COLO829 (cell line): ENCODE measurements around the gene KCNAB1.

Experiments
- DNase-seq: peaks from one replicate; pipeline ENCODE4 v3.0.0; 2012; ENCODE audit warnings: low spot score

Gene KCNAB1

DNA sequence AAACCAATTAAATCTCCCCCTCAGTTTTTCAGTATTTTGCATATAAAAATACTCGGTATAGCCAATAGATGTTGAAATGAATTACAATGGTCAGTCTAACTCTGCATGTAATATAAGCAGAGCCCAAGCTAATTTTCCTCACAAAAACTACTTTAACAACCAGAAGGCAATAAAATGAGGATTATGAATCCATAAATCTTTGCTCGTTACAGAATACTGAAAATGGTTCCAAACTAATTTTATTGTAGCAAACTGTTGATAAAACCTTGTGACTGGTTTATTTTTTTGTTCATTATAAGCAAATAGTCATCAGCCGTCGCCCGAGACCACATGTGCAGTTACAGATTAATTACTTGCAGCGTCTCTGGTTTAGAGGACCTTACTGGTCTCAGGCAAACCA is 251.3 kb downstream of the KCNAB1 start:
- no peak for DNase-seq

DNA sequence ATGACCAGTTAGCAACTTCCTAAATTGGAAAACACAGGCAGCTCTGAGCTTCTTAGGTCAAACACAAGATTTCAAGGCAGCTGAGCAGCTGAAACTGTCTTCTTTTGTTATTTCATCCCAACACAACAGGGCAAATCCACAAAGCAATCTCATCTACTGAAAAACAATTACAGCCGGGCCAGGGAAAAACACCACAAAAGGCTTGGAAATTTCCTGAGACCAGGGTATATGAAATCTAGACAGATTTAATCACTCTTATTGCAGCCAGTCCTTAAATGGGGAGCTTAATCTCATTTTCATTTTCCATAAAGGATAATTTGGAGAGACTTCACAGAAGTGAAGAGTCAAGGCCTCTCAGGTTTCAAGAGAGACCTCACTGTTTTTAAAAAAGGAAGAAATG is 252.7 kb downstream of the KCNAB1 start:
- DNase-seq = no peak

DNA sequence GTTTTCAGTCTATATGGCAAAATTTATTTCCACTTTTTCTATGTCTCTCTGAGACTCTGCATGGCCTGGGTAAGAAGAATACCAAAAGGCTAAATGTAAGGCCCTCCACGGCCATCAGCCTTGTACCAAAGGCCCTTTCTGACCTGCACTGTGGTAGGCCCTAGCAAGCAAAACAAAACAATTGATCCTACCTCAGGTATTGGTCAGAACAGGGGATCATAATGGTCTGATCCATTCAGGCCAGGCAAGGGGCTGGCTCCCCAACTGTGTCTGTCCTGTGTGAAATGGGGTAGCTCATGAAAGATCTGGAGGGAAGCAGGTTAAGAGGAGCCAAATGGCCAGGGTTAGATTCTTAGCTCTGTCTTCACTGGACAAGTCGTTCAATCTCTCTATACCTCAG is 253.3 kb downstream of the KCNAB1 start:
- DNase-seq = no peak

DNA sequence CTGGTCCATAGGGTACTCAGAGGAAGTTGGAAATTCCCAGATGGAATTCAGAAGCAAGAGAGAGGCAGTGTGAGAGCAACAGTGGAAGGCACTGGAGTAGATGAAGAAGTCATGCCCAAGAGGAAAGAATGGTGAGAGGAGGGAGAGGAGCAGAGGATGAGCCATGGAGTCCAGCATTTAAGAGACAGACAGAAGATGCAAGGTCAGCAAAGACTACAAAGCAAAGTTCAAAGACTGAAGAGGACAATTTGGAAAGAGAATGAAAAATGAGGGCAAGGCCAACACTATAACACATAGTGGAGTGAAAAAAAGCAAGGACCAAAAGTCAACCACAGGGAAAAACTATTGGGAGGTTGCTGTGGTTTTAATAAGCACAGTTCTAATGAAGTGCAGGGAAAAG is 255.8 kb downstream of the KCNAB1 start:
- DNase-seq = no peak

DNA sequence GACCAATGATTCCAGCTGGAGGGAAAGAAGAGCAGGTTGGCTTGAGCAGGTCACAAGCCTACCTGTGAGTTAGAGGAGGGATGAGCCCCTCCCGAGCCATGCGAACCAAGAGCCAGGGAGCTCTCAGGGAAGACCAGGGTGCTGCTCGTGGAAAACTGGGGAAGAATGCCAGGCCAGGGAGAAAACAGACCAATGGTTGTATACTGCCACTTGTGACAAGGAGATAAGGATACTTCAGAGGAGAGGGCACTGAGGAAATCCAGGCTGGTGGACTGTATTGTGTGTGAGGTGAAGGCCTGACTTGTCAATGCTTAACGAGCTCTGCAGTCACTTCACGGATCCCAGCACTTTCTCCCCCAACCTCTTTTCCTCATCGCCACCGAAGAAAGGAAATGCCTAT is 256.9 kb downstream of the KCNAB1 start:
- DNase-seq = no peak

DNA sequence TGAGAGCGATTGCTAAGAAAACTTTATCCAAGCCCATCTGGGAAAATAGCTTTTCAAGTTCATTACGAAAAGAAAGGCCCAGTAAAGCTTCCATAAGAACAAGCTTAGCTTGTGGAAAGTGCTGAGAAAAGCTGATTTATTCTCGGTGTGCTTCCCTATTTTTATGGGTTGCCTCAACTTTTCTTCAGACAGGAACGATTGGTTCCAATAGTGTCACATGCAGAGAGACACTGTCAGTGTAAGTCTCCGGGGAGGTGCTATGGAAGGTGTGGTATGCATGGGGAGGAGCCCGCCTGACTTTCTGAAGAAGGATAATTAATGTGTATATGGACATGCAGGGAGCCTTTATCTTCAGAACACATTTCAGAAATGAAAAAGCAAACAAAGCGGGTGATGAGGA is 257.3 kb downstream of the KCNAB1 start:
- DNase-seq = no peak

DNA sequence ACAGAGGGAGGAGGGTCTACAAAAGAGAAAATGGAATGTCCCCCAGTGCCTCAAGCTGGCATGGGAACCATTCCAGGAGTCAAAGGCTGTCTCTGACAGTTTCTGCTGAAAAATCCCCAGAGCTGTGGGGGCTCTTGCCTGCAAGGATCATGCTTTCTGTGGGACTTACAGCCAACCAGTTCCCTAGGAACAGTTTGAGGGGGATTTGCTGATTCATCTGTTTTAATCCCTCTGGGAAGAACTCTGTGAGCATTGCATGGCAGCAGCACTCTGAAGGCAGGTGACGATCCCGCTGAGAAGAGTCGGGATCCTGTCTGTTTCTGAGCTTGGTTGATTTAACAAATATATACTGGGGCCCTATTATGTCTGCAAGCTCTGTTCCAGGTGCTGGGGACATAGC is 258.5 kb downstream of the KCNAB1 start:
- no peak for DNase-seq

DNA sequence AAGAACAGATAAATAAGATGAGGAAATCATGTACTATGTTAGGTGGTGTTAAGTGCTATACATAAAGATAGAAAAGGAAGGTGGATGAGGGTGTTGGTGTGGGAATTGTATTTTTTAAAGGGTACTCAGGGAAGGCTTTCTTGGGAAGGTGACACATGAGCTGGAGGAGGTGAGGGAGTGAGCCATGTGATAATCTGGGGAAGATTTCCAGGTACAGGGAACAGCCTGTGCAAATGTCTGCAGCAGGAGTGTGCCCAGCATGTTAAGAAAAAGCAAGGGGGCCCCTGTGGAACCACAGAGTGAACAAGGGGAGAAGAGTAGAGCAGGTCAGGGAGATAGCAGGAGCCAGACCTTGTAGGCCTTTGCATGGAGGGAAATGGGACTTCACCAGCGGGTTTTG is 258.9 kb downstream of the KCNAB1 start:
- DNase-seq = no peak

DNA sequence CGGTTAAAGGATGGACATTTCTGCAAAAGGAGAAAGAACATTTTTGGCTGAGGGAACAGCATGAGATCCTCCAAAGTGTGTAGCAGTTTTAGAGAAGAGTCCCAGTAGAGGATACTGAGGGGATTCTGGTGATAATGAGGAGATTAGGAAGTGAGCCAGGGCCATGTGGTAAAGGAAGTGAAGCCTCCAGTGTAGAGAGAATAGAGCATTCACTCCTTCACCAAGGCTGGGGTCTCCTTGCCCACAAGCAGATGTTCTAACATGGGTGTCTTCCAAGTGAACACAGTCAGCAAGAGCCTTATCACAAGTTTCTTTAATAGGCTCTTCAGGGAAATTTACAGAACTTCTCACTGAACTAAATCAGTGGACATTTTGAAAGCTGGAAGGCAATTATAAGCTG is 260.9 kb downstream of the KCNAB1 start:
- no peak for DNase-seq

DNA sequence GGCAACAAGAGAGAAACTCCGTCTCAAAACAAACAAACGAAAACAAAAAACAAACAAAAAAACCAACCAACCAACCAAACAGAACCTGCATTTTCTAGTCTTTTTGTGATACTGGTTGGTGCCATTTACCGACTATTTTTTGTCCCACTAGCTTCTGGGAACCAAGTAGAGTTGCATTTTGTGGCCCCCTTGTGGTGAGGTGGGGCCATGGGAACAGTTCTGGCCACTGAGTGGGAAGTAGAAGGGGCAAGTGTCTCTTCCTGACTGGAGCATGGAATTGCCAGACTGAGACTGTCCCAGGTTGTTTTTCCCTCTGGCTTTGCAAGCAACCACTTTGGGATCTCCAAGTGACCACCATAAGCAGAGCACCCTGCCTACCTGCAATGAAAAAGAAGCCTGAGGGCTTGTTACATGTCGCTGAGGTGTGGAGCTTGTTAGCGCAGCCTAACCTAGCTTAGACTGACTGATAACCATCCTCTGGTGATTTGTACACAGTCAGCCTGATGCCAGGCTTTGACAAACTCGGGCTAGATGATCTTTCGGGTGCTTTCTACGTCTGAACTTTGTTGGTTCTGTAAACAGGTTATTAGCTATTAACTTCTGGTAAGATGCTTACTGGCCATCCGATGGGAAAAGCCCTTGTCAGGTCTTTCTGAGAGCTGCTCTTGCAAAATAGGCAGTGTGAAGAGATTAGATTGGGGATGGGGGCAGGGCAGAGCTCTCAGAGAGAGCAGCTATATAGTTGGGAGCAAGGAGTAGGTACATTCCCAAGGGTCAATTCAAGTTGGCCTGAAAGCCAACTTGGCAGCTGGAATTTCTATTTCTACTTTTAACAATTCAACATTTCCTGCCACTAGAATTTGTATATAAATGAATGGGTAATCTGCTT is 262.3 kb downstream of the KCNAB1 start:
- DNase-seq = peak; percentile 62

DNA sequence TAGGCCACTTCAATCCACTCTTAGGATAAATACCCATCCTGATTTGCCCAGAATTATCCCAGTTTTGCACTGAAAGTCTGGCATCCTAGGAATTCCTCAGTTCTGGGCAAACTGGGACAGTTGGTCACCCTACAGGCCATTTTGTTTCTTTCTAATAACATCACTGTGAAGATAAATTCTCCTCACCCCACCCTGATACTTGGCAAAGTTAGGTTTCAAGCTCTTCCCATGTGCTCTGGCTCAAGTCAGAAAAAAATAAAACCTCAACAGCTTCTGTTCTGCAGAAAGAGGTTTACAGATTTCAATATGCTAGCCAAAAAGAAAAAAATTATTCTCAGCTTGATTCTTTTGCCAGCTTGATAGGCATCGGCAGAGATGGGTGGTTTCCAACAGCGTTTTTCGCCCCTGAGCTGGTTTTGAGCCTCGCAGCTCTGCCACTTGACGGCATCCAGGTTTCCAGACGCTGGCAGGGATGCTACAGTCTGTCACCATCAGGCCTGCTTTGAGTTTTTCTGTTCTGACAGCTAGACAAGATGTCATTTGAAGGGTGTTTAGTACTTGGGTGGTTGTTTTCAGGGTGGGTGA is 263.2 kb downstream of the KCNAB1 start:
- DNase-seq = no peak

DNA sequence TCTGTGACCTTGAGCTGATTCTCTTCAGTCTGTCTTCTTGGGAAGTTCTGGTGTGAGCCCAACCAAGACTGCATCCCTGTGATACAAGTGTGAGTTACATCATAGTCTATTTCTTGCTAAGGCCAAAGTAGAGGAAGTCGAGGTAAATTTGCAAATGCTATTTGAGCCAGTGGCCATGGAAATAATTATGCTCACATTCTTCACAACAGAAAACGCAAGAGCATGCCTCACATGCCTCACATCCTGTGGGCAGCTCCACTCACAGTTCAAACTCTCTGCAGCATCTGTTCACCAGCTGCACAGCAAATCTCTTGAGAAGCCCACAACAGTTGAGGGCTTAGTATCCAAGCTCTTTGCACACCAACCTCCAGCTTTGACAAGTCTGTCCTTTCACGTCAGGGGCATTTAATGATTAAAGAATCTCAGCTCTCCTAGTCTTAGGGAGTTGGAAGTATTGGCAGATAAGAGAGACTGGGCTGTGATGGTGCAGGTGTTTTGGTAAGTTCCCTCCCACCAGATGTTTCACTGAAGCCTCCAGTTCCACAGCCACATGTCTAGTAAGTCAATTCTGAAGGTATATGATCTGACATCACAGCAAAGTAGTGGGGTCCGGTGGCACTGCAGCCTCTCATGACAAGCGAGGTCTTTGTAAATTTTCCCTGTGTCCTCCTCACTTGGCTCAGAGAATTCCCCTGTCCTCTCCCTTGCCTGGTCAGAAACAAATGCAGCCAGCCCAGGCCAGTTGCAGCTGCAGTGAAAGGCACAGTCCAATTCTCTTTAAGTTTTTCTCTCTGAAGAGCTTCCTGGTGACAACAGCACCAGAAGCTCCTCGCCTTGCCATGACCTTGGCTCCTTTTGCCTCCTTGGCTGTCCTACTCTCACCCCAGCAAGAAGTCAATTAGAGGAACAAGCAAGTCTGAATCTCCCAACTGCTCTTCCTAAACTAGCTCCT is 268.4 kb downstream of the KCNAB1 start:
- no peak for DNase-seq

DNA sequence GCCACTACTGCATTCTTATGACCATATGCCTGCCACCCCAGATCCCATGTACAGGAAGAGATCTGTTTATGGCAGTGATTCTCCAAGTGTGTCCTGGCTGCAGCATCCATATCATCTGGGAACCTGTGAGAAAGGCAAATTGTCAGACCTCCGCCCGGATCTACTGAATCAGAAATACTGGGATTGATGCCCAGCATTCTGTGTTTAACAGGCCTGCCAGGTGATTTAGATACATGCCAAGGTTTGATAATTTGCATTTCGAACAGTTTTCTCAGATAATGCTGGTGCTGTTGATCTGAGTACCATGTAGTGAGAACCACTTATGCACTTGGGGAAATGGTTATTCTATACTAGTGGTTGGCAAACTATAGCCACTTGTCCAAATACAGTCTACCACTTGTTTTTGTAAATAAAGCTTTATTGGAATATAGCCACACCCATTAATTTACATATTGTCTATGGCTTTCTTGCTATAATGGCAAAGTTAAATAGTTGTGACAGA is 269.1 kb downstream of the KCNAB1 start:
- DNase-seq = no peak

DNA sequence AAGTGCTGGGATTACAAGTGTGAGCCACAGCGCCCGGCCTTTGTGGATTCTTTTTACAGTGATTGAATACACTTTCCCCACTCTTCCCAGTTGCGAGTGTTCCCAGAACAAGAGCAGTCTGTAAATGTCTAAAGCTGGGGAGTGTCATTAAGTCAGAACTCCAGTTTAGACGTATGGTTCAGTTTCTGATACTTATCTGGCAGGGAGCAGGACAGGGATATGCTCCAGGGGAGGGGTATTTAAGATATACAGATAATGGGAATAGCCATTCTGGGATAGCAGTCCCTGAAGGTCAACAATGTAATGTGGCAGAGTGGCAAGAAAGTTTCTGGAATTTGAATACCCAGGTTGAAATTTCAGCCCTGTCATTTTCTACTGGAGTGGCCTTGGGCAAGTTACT is 270.5 kb downstream of the KCNAB1 start:
- no peak for DNase-seq

DNA sequence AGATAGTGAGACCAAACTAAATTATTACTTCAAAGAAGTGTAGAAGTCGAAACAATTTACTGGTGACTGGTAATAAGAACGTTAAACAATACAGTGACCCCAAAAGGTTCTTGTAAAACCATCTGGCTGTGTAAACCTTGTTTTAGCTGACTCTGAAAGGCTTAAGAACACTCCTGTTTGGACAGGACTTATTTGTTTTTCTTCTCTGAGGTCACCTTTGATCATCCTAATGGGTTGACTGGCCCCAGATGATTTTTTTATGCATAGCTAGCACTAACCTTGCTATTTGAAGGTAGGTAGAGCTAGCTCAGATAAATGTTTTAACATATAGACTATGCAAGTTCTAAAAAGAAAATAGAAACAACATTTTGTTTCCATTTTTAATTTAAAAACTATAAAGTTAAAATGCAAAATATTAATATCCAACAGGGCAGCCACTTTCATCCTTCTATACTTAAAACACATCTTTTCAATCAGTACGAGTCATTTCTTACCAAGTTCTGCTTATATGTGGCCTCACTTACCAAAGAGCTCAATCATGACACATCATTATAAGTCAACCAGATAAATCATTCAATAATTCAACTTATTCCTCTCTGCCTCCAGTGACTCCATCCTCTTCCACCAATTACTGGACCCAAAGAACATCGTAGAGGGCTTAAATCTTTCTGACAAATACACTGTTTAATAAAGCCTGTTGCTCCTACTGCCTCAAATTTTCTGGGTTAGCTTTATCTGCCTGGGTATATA is 275.8 kb downstream of the KCNAB1 start:
- no peak for DNase-seq

DNA sequence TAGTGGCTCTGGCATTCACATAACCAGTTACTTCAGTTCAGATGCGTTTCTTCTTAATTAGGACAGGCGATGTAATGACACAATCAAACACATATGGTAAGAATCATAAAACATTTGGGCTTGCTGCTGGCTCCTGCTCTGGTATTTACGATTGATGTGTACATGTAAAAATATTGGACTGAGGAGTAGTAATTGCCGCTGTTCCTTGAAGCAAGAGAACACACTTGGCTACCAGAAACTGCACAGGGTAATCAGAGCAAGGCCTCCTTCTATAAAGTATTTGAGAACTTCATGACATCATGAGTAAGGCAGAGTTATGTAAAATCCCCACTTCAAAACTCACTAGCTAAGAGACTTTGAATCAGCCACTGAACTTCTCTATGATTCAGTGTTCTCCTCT is 276.5 kb downstream of the KCNAB1 start:
- no peak for DNase-seq

DNA sequence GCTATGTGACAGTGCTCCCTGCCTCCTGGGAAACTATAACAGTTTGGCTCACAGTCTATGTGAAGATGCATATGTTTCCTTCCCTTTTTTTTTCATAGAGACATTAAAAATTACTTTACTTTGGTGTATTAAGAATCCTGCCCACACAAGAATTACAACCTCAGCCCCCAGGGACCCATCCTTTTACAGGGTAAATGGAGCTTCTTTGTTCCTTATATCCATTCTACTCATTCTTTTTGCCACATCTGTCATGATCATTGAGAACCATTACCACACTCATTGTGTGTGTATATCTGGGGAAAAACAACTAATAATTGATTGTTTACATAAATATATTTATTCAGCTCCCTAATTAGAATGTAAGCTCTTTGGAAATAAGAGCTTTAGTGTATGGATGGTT is 277.2 kb downstream of the KCNAB1 start:
- DNase-seq = peak; percentile 55

DNA sequence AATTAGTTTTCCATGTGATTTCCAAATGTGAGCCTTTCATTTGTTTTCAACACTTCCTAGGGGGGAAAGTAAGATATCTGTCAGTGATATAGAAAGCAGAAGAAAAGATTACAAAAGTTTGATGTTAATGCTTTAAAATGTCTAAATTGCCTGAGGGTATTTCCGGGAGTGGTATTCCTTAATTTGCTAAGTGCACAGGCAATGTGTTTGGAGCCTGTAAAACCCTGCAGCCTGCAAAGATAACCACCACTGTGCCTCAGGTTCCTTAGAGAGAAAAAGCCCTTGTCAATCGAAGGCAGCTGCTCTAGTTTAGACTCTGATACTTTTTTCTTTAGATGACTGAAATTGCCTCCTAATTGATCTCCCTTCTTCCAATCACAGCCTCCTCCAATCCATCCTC is 279.7 kb downstream of the KCNAB1 start:
- DNase-seq = no peak

DNA sequence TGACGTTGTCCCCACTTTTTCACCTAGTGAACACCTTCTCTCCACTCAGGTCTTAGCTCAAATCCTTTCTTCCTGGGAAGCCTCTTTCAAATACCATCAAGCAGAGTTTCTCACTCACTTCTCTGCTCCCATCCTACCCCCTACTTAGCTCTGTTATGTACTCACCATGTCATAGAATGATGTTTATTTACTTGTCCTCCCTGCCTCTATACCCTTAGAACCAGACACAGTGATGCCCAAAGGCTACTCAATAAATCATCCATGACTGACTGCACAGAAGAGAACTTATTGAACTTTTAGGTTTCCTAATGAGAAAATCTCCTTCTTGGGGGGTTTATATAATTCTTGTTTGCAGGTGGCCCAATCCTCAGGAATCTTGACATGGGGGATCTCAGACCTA is 280.4 kb downstream of the KCNAB1 start:
- DNase-seq = no peak

DNA sequence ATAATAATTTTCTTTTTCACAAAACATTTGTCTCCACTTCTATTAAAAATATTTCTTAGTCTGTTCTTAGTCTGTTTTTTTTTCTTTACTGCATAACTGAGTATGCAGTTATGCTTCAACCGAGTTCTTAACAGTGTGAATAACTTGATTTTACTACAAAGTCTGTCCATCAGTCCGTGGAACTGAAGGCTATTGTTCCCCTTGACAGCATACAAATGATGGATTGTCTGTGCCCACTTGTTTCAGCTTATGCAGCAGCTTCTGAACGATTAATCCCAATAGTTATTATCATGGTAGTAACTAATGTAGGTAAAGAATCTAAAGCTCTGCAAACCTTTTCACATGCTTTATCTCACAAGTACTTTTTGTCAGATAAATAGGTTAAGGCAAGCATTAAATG is 283.8 kb downstream of the KCNAB1 start:
- DNase-seq = peak; percentile 56

DNA sequence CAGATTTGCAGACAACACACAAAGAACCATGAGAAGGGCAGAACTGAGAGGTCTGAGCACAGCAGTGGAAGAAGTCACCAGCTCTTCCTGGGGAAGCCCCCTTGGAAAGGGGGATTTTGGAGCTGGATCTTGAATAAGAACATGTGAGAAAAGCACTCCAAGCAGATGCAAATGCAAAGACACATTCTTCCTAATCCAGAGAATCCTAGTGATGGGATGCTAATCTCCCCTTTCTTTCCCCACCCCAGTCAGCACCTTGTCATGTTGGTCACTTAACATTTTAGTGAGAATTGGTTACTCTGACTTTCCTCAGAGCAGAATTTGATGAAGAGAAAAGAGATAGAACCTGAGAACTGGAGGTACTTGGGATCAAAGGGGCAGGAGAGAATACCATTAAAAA is 286.0 kb downstream of the KCNAB1 start:
- DNase-seq = no peak
